GM19397 (cell line): ENCODE data around the gene VSTM1.
A peak's percentile ranks its signal among the peaks of the same experiment; 100 is the strongest.
"Not testable (repeated sequence)": the region's sequence is repeated elsewhere in the genome, so short reads cannot be mapped to it uniquely, and the experiment has no call there.

Experiments
- ATAC-seq: cut with Tn5 transposase; IDR thresholded peaks from one replicate; pipeline ENCODE4 v1.9.1; 2021; ENCODE audit warnings: mild to moderate bottlenecking, moderate library complexity; ENCODE audit not compliant: unreplicated experiment

VSTM1 gene, protein sequence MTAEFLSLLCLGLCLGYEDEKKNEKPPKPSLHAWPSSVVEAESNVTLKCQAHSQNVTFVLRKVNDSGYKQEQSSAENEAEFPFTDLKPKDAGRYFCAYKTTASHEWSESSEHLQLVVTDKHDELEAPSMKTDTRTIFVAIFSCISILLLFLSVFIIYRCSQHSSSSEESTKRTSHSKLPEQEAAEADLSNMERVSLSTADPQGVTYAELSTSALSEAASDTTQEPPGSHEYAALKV

DNA sequence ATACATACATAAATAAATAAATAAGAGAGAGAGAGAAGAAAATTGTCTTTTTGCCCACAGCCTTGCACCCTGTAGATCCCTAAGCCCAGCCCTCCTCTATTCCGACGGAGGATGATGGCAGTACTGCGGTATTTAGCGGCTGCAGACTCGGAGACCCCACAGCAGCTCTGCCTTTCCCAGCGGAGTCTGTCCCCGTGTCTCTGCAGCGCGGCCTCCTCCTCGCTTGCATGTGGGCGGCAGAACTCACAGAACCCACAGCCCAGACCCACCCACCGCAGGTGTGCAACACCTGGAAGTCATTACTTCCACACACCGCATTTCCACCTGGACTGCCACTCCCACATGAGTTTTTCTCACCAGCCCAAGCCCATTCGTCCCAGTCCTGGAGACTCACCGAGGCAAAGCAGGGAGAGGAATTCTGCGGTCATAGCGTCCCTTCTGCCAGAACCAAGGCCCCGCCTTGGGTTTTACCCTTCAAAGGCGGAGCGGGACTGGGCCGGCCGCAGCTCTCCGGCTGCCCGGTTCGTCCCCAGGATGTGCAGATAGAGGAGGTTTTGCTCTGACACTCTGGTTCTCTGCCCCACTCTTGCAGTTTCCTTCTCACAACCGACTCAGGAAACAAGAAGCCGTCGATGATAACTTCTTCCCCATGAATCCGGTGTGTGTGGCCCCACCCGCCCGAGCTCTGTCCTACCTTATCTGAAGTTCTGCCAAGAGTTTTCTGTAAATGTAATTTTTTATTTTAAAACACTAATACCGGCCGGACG lies at the start of gene VSTM1:
VSTM1 (minus strand) TSS at position 548 of the 767 bp plus-strand sequence; CDS start at position 428, 120 bp downstream.
- ATAC-seq: no peak

DNA sequence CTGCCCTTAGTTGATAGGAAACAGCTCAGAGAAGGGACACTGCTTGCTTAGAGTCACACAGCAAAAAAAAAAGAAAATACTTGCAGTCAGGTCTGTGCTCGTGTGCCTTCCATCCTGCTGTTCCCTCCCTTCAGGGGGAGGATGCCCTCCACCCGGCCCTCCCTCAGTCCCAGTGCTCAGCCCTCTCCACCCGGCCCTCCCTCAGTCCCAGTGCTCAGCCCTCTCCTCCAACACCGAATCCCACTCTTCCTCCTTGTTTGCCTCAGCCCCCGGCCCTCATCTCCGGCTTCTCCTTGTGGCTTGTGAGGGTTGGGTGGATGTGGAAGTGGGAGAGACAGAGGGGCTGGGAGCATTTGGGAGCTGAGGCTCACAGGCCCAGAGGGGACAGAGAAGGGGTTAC lies 46.0 kb upstream of the VSTM1 start:
- ATAC-seq: no peak

DNA sequence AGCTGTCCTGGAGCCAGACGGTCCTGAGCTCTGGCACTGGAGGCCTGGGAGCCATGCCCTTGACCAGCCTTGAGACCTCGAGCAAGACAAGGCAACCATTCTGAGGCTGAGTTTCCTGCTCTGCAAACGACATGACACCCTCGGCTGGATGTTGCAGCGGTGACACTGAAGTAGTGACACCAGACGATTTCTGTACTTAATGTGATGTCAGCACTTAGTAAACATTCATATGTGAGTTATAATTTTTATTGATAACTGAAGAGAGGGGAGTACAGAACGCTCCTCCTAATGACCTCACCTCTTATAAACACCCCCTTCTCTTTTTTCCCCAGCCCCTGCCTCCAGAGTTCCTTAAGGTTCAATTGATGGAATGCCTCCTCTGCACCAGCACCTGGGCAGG lies 44.8 kb upstream of the VSTM1 start:
- ATAC-seq: no peak

DNA sequence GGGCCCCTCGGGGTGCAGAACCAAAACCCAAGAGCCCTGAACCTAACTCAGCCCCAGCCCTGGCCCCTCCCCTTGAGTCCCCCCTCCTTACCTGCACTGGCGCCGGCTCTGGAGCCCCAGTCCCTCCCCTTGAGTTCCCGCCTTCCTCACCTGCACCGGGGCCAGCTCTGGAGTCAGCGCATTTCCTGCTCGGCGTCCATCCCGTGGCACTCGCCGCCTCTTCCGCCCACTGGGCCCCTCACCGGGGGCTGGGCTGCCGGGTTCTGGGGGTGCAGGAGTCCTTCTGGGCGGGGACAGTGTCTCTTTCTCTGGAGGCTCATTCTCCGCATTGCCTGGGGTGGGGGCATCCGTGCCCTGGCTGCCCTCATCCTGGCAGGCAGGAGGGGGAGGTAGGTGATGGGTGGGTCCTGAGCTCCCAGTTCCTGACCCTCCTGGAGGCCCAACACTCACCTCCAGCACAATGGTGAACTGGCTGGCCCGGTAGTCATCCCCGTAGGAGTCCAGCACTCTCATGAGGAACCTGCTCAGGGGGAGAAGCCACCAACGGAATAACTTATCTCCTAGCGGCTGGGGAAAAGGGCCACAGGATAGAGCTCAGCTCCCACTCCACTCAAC lies 44.3 kb upstream of the VSTM1 start:
- no peak for ATAC-seq

DNA sequence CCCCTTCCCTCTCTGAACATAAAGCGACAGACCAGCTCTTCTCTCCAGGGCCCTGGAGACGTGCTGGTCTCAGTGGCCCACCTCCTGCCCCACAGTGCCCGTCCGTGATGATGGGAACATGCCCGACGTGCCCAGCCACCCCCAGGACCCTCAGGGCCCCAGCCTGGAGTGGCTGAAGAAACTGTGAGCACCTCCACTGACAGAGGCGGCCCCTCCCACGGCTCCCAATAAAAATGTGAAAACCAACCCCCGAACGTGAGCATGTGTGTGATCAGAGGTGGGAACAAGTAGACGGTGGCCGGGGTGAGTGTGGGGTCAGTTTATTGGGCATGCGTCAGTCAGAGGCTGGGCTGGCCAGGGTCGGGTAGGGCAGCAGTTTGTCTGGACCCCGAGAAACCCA lies 43.0 kb upstream of the VSTM1 start:
- ATAC-seq: no peak

DNA sequence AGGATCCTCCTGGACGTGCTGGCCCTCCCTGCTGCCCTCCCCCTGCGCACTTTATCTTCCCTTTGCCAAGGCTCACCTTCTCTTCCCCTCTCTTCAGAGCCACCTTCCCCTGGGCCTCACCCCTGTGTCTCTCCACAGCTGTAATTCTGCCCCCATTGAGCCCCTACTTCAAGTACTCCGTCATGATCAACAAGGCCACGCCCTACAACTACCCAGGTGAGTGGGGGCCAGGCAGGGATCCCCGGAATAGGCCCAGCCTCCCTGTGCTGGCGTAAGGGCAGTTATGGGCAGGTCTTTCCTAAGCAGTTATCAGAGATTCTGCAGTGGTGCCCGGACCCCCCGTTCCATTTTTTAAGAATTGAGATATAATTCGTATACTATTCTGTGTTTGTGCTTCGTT lies 42.1 kb upstream of the VSTM1 start:
- ATAC-seq: no peak

DNA sequence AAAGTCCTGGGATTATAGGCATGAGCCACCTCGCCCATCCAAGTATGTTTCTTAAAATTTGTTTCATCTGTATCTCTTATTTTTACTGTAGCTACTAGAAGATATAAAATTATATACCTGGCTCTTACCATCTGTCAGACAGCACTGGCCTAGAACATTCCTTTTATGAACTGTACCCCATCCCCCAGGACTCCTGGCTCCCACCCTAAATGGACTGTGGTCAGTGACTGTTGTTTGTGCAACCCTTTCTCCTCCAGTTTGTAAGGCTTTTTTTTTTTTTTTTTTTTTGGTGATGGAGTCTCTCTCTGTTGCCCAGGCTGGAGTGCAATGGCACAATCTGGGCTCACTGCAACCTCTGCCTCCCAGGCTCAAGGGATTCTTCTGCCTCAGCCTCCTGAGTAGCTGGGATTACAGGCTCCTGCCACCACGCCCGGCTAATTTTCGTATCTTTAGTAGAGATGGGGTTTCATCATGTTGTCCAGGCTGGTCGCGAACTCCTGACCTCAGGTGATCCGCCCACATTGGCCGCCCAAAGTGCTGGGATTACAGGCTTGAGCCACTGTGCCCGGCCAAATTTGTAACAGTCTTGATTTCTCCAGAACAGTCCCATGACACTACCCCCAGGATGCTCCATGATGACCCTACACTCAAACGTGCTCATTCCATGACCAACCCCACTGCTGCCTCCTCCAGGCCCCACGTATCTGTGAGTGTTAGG lies 41.5 kb upstream of the VSTM1 start:
- no peak for ATAC-seq

DNA sequence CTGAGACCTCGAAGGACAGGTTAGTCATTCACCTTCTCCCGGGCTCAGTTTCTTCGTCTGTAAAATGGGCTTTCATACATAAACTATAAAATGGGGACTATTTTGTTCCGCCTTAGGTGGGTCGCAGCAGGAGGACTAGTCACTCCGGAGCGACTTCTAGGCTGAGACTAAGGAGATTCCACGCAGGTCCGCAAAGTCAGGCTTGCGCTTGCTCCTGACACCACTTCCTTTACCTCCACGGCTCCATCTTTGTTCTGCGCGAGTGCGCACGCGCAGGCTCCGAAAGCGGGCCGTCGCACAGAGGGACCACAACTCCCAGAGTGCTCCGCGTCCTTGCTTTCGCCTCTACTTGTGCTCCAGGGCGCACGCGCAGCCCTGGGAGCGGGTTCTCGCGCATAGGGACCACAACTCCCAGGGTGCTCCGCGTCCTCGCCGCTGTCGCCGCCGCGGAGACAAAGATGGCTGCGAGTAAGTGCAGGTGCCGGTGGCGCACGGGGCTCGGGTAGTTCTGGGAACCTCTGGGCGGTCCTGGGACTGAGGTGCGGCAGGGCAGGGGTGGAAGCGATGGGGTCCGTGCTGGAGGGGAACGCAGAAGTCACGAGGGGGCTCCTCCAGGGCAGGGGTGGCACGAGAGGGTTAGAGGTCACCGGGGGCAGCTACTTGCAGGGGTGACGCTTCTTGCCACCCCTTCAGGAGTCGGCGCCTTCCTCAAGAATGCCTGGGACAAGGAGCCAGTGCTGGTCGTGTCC lies 38.9 kb upstream of the VSTM1 start, which contains the start of gene NDUFA3:
NDUFA3 (plus strand) TSS at position 435 of the 749 bp plus-strand sequence; CDS start at position 459, 24 bp downstream.
- peak; percentile 95 for ATAC-seq

DNA sequence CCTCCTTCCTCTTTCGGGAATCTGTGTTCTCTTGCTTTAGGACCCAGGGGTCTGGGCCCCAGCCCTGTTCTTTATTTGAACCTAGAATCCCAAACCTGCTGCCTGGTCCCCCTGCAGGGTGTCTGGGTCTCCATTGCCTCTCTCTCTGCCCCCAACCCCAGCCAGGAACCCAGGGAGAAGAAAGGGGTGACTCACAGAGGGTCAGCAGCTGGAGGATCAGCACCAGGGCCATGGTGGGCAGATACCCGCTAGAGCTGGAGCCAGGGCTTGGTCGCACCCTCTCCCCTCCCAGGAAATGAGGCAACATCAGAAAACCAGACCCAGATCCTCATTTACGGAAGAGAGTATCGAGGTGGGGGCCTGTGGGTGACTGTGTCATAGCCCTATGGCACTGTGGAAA lies 36.9 kb upstream of the VSTM1 start, which contains the start of gene OSCAR:
OSCAR (minus strand) TSS at position 243 of the 400 bp plus-strand sequence; CDS start at position 232, 11 bp downstream.
- no peak for ATAC-seq

DNA sequence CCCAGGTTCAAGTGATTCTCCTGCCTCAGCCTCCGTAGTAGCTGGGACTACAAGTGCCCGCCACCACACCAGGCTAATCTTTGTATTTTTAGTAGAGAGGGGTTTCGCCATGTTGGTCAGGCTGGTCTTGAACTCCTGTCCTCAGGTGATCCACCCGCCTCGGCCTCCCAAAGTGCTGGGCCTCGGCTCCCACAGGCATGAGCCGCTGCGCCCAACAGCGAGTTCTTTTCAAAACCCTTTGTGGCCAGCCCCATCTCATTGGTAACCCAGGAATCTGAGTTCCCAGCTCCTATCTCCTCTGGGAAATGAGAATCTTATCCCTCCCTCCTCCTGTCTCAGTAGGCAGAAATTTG lies 36.2 kb upstream of the VSTM1 start:
- ATAC-seq: not testable (repeated sequence)

DNA sequence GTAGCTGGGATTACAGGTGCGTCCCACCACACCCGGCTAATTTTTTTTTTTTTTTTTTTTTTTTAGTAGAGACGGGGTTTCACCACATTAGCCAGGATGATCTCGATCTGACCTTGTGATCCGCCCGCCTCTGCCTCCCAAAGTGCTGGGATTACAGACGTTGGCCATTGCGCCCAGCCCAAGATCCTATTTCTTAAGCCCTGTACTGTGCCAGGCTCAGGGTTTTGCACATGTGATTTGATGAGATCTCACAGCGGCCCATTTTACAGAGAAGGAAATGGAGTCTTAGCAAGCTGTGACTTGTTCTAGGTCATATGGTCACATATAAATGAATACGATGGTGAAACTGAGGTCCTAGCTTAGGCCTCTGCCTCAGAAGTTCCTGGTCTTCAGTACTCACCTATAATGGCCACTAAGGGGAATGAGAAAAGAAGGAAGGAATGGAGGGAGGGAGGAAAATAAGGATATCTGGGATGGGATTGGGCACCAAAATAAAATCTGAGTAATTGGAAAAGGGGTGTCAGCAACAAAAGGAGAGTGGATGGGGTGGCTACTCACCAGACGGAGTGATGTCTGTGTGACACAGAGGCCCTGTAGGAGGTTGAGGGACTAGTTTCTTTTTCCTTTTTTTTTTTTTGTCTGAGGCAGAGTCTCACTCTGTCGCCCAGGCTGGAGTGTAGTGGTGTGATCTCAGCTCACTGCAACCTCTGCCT lies 35.6 kb upstream of the VSTM1 start:
- no peak for ATAC-seq

DNA sequence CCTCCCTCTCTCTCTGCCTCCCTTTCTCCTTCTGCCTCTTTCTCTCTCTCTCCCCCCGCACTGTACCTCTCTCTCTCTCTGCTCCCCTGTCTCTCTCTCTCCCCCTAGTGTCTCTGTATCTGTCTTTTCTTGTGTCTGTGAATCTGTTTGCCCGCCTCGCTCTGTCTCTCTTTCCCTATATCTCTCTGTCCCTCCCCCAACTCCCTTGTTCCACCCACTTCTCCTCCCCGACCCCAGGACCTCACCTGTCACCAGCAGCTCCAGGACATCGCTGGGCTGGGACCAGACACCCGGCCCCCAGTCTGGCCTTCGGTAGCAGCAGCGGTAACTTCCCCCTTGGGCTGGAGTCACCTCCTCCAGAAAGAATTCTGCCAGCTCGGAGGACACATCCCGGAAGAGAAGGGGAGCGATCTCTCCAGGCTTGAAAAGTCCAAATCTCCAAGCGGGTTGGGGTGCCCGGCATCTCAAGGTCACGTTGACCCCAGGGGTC lies 33.0 kb upstream of the VSTM1 start:
- ATAC-seq: no peak

DNA sequence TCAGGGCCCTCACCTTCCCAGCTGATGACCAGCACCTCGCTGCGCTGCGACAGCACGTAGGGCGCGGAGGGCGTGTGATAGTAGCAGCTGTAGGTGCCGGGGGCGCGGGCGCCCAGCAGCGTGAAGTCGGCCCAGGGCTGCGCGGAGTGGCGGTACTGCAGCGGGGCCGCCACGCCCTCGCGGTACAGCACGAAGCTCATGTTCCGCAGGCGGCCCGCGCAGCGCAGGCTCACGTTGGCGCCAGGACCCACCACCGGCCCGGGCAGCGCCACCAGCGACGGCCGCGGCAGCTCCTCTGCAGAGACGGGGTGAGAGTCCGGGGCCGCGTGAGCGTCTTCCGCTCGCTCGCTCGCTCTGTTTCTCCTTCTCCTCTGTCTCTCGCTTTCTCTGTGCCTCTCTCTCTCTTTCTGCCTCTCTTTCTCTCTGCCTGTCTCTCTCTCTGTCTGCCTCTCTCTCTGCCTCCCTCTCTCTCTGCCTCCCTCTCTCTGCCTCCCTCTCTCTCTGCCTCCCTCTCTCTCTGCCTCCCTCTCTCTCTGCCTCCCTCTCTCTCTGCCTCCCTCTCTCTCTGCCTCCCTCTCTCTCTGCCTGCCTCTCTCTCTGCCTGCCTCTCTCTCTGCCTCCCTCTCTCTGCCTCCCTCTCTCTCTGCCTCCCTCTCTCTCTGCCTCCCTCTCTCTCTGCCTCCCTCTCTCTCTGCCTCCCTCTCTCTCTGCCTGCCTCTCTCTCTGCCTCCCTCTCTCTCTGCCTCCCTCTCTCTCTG lies 32.3 kb upstream of the VSTM1 start:
- ATAC-seq: not testable (repeated sequence)

DNA sequence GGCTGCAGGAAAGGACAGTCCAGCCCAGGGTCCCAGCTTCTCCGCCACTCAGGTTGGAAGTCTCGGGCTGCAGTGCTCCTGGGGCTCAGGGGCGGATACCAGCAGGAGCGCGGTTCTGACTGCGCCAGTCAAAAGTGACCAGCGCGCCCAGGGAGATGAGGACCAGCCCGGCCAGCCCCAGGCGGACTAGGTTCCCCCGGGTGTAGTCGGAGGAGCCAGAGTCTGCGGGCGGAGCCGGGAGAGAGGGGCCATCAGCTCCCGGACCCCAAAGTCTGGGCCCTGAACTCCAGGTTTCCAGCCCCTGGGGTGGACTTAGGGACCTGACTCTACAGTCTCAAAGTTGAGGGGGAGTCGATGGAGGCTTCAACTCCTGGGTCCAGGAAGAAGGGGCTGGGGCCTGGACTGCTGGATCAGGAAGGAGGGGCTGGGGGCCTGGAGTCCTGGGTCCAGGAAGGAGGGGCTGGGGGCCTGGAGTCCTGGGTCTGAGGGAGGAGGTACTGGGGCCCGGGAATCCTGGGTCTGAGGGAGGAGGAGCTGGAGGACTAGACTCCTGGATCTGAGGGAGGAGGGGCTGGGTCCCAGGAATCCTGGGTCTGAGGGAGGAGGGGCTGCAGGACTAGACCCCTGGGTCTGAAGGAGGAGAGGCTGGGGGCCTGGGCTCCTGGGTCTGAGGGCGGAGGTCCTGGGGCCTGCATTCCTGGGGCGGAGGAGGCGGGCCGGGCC lies 31.6 kb upstream of the VSTM1 start:
- ATAC-seq: no peak

DNA sequence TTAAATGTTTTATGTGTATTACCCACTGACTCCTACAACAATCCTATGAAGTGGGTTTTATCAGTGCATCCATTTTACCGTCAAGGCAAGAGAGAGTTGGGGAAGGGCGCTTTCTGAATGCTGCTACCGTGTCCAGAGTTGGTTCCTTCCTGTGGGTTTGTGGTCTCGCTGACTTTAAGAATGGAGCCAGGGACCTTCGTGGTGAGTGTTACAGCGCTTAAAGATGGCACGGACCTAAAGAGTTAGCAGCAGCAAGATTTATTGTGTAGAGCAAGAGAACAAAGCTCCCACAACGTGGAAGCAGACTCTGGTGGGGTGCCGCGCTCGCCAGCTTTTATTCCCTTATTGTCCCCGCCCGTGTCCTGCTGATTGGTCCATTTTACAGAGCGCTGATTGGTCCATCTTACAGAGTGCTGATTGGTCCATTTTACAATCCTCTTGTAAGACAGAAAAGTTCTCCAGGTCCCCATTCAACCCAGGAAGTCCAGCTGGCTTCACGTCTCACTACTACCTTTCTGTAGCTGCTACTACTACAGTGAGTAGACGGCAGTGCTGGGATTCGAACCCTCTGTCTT lies 30.8 kb upstream of the VSTM1 start:
- no peak for ATAC-seq

DNA sequence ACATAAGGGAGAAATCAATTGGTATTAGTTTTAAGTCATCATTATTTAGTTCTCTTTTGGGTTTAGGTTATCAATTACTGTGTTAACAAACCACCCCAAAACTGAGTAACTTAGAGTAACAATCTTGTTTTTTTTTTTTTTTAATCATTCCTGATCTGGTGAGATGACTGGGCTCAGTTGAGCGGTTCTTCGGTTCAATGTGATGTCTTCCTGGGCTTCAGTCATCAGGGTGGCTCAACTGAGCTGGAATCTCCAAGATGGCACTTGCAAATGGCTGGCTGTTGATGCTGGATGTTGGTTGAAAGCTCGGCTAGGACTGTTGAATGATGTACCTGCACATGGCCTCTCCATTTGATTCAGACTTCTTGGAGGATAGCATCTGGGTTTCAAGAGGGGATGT lies 20.7 kb upstream of the VSTM1 start:
- no peak for ATAC-seq

DNA sequence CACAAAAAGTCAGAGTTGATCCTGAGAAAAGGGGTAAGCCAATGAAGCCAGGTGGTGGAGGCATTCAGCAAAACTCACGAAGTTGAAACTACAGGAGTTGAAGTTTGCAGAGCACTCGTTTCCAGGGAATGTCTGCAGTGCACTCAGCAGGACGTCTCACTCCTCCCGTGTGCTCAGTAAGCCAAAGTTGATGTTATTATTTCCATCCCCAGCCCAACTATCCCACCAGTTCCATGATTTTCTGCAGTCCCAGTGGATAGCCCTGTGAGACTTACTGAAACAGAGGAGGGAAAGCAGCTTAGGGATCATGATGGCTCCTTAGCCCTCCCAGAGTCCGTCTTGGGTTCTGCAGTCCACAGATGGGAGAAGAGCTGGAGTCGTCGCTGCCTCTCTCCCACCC lies 17.3 kb upstream of the VSTM1 start, which contains the start of gene TARM1:
TARM1 (minus strand) TSS at position 334 of the 400 bp plus-strand sequence; CDS start at position 309, 25 bp downstream.
- no peak for ATAC-seq

DNA sequence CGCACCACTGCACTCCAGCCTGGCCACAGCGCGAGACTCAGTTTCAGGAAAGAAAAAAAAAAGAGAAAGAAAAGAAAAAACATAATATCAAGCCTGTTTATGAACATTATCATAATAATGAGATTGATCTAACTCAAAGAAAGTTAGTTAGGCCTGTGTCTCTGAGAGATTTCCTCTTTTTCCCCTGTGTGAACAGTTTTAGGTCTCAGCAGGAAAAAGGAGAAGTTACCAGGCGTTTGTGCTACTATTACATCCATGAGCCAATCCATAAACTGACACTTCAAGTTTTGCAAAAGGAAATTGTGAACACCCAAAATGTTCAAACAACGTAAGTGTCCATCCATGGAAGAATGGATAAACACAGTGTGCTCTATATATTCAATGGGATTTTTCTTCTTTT lies 13.6 kb upstream of the VSTM1 start:
- no peak for ATAC-seq
